ENCODE data around the gene CD2AP.

DNA sequence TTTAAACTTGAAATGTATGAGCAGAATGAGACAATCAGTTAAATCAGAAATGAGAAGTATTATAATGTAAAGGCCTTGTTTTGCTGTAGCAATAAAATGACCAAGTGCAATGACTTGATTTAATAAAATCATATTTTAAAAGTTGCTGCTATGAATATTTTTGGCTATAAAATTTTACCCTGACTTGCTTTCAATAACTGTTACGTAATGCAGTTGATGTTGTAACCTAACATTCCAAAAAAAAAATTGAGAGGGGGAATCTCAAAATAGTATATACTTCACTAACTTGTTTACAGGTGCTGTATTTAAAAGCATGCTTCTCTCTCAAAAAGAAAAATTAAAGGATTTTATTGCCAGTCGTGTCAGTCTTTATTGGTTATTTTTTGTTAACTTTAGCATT, 149.2 kb downstream of the CD2AP start:
- TF ChIP-seq CTCF (IDR thresholded peaks at IDR 0.05) (no peak), POLR2A (IDR thresholded peaks at IDR 0.05) (no peak)

Data from body of pancreas (tissue), 4 donors.